ENCODE measurements around the gene RALGDS. TPM values are rescaled to one million over a fixed set of nuclear protein-coding genes. Genes with fewer than 3 reads are reported as not detected.

The RALGDS gene
- total and polyA plus RNA-seq, 2 experiments from 2014 or later: 8.6 to 20.3 TPM

- H3K27me3 ChIP-seq (ENCODE audit: insufficient read depth): no peaks in the 10 kb centered on the region
- H3K36me3 ChIP-seq (ENCODE audit: insufficient read depth): no peaks in the 10 kb centered on the region
- H3F3A ChIP-seq (replicated peaks; ENCODE audit: low read depth): no peaks in the 10 kb centered on the region
- no peaks in the 10 kb centered on the region for H3K79me2 ChIP-seq (replicated peaks; ENCODE audit: insufficient read depth)
- Mint-ChIP-seq H3K27me3 (ENCODE audit: insufficient read depth, low read depth, poor library complexity) (peaks cover 2% of the 10 kb centered on the region), H3K4me1 (peaks cover 2% of the 10 kb centered on the region), H3K27ac (no peak overlapping the region), H3K36me3 (ENCODE audit: low read depth) (peaks cover 18% of the 10 kb centered on the region), H3K9me3 (no peaks in the 10 kb centered on the region; the same call in 2 of the 3 replicates), H3K4me3 (no peak overlapping the region)
- no peak for DNase-seq (ENCODE audit: low spot score)
- no peak overlapping the region for H3K27ac ChIP-seq (ENCODE audit: low read depth)
- no peaks in the 10 kb centered on the region for H3K4me1 ChIP-seq (ENCODE audit: insufficient read depth)
- no peak overlapping the region for H3K4me2 ChIP-seq
- no peak overlapping the region for H3K4me3 ChIP-seq
- TF ChIP-seq, protein P1, sequence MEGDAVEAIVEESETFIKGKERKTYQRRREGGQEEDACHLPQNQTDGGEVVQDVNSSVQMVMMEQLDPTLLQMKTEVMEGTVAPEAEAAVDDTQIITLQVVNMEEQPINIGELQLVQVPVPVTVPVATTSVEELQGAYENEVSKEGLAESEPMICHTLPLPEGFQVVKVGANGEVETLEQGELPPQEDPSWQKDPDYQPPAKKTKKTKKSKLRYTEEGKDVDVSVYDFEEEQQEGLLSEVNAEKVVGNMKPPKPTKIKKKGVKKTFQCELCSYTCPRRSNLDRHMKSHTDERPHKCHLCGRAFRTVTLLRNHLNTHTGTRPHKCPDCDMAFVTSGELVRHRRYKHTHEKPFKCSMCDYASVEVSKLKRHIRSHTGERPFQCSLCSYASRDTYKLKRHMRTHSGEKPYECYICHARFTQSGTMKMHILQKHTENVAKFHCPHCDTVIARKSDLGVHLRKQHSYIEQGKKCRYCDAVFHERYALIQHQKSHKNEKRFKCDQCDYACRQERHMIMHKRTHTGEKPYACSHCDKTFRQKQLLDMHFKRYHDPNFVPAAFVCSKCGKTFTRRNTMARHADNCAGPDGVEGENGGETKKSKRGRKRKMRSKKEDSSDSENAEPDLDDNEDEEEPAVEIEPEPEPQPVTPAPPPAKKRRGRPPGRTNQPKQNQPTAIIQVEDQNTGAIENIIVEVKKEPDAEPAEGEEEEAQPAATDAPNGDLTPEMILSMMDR (conservative IDR thresholded peaks at IDR 0.05; ENCODE audit: low read depth in 2 of 2): no peak
- TF ChIP-seq STAT1 (IDR thresholded peaks at IDR 0.05; ENCODE audit: unreplicated experiment) (no peak), JUNB (IDR thresholded peaks at IDR 0.05; ENCODE audit: unreplicated experiment) (no peak), EZH2phosphoT487 (IDR thresholded peaks at IDR 0.05; ENCODE audit: unreplicated experiment) (no peak), ZNF331 (CRISPR knock-in tag; IDR thresholded peaks at IDR 0.05; ENCODE audit: low read depth) (no peak), CREB1 (CRISPR knock-in tag; IDR thresholded peaks at IDR 0.05; ENCODE audit: low read depth) (no peak), ZNF462 (CRISPR knock-in tag; IDR thresholded peaks at IDR 0.05) (no peak), NANOG (IDR thresholded peaks at IDR 0.05; ENCODE audit: borderline replicate concordance) (no peak), EZH2 (IDR thresholded peaks at IDR 0.05; ENCODE audit: low read depth, unreplicated experiment) (no peak), ETS1 (IDR thresholded peaks at IDR 0.05) (no peak), ZNF114 (CRISPR knock-in tag; IDR thresholded peaks at IDR 0.05) (no peak), POLR2AphosphoS5 (IDR thresholded peaks at IDR 0.05; ENCODE audit: low read depth) (no peak)
- TF ChIP-seq, protein P2, sequence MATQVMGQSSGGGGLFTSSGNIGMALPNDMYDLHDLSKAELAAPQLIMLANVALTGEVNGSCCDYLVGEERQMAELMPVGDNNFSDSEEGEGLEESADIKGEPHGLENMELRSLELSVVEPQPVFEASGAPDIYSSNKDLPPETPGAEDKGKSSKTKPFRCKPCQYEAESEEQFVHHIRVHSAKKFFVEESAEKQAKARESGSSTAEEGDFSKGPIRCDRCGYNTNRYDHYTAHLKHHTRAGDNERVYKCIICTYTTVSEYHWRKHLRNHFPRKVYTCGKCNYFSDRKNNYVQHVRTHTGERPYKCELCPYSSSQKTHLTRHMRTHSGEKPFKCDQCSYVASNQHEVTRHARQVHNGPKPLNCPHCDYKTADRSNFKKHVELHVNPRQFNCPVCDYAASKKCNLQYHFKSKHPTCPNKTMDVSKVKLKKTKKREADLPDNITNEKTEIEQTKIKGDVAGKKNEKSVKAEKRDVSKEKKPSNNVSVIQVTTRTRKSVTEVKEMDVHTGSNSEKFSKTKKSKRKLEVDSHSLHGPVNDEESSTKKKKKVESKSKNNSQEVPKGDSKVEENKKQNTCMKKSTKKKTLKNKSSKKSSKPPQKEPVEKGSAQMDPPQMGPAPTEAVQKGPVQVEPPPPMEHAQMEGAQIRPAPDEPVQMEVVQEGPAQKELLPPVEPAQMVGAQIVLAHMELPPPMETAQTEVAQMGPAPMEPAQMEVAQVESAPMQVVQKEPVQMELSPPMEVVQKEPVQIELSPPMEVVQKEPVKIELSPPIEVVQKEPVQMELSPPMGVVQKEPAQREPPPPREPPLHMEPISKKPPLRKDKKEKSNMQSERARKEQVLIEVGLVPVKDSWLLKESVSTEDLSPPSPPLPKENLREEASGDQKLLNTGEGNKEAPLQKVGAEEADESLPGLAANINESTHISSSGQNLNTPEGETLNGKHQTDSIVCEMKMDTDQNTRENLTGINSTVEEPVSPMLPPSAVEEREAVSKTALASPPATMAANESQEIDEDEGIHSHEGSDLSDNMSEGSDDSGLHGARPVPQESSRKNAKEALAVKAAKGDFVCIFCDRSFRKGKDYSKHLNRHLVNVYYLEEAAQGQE (IDR thresholded peaks at IDR 0.05; ENCODE audit: unreplicated experiment): no peak
- no peaks in the 10 kb centered on the region for H4K20me1 ChIP-seq (replicated peaks; ENCODE audit: insufficient read depth)
- H3K9me2 ChIP-seq (ENCODE audit: insufficient read depth): no peaks in the 10 kb centered on the region
- no peak for ATAC-seq
- H2AFZ ChIP-seq: no peak overlapping the region
Measured at GRCh38 chr9:133103987-133104505, 17.0 kb downstream of the RALGDS start.
